BJ (cell line): ENCODE results near the gene MAPKAP1. TPM values are rescaled to one million over a fixed set of nuclear protein-coding genes. Genes with fewer than 3 reads are reported as not detected.

ENCODE experiments used
- CTCF ChIA-PET: fragments of 350-600 bp; formaldehyde crosslinking; extraction: SDS; loops from one replicate; lab custom pipeline; 2021; ENCODE audit warnings: antibody characterized with exemption, inconsistent platforms; lab: Yijun Ruan, JAX
- POLR2A ChIA-PET: fragments of 300-600 bp; sonication (Branson Sonifier 250); formaldehyde crosslinking; extraction: SDS; loops from one replicate; lab custom pipeline; 2021; ENCODE audit warnings: antibody characterized with exemption; lab: Charles Lee
- DNase-seq: peaks from one replicate; pipeline ENCODE4 v3.0.0-alpha.2; 2011; ENCODE audit warnings: low read depth
- H3K27me3 ChIP-seq: 2 replicates; pipeline ENCODE4 v1.6.0; 2011; ENCODE audit warnings: low read length; ENCODE audit not compliant: control insufficient read depth, insufficient read depth
- H3K36me3 ChIP-seq: 2 replicates; pipeline ENCODE4 v1.5.1; 2011; ENCODE audit warnings: low read length; ENCODE audit not compliant: control insufficient read depth, insufficient read depth
- H3K4me3 ChIP-seq: 2 replicates; pipeline ENCODE4 v1.5.1; 2011; ENCODE audit warnings: low read depth, mild to moderate bottlenecking, control low read depth, low read length
- polyA plus RNA-seq: library from polyadenylated mRNA; depleted of rRNA; stranded (reverse); fragments of >200 nt; gene quantifications from 2 replicates; pipeline ENCODE4 v1.2.3, GENCODE V29; 2011
- TF ChIP-seq, protein P1 (sequence below): IDR thresholded peaks from 2 replicates; pipeline ENCODE4 v1.5.1; 2011; ENCODE audit warnings: low read depth, mild to moderate bottlenecking, control low read depth, inconsistent platforms, low read length, moderate library complexity; ENCODE audit not compliant: insufficient read depth

MAPKAP1 gene
- polyA plus RNA-seq, 1 experiment: 113 TPM

DNA sequence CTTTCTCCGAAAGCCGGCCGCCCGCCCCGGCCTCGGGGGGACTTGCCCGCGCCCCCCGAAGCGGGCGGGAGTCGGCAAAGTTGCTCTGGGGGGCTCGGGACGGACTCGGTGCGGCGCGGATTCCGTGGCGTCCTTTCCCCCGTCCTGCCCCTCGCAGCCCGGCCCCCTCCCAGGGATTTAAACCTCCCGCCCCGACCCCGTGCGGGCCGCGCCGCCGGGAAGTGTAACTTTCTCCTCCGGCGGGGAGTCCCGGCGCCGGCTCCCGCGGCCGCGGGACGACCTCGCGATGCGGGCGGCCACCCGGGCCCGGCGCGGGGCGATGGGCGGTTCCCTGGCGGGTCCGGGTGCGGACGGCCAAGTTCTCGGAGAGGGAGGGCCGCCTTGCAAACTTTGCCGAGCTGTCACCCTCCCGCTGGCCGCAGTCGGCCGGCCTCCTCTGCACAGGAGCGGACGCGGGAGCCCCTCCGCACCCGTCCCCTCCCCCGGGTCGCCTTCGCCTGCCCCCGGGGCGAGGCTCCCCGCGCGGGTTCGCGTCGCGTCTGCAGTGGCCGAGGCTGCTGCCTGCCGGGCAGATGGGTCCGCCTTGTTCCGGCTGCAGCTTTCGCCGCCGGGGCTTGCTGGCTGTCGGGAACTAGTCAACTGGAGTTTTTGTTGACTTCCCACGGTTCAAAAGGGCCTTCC lies 40.9 kb upstream of the MAPKAP1 start:
- ChIA-PET POLR2A (interaction anchor here (0.6 kb wide), 1 partner anchor 107 kb away, joined by 4 read pairs; no protein-coding TSS in a partner anchor), CTCF (interaction anchor here (1.0 kb wide), 1 partner anchor 105 kb away, joined by 3 read pairs; no protein-coding TSS in a partner anchor)
- Histone ChIP-seq H3K27me3 (no peaks in the 10 kb centered on the region), H3K4me3 (peak overlapping the region; percentile 89), H3K36me3 (no peaks in the 10 kb centered on the region)
- TF ChIP-seq, protein P1, sequence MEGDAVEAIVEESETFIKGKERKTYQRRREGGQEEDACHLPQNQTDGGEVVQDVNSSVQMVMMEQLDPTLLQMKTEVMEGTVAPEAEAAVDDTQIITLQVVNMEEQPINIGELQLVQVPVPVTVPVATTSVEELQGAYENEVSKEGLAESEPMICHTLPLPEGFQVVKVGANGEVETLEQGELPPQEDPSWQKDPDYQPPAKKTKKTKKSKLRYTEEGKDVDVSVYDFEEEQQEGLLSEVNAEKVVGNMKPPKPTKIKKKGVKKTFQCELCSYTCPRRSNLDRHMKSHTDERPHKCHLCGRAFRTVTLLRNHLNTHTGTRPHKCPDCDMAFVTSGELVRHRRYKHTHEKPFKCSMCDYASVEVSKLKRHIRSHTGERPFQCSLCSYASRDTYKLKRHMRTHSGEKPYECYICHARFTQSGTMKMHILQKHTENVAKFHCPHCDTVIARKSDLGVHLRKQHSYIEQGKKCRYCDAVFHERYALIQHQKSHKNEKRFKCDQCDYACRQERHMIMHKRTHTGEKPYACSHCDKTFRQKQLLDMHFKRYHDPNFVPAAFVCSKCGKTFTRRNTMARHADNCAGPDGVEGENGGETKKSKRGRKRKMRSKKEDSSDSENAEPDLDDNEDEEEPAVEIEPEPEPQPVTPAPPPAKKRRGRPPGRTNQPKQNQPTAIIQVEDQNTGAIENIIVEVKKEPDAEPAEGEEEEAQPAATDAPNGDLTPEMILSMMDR: no peak
- DNase-seq: no peak

DNA sequence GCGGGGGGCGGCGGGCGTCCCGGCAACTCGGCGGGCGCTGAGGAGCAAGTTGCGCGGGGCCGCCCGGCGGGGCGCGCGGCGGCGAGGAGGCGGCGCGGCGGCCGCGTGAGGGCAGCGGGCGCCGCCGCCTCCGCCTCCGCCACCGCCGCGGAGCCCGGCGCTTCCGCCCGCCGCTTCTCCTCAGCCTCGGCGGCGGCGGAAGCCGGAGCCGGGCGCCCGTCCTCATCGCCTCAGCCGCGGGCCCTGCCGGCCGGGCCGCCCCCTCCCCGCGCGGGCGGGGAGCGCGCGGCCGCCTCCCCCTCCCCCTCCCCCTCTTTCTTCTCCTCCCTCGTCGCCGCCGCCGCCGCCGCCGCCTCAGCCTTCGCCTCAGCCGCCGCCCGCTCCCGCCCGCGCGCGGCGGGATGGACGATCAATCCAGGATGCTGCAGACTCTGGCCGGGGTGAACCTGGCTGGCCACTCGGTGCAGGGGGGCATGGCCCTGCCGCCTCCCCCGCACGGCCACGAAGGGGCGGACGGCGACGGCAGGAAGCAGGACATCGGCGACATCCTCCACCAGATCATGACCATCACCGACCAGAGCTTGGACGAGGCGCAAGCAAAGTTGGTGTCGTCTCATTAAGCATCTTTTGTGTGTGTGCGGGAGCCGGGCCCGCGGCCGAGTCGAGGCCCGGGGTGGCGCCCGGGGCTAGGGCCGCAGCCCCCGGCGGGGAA lies 40.2 kb upstream of the MAPKAP1 start, which contains the start of gene PBX3:
Gene PBX3, plus strand, starts transcription at position 321 of the 712 bp plus-strand sequence.
- ChIA-PET CTCF (interaction anchor here (1.0 kb wide), 1 partner anchor 104 kb away, joined by 3 read pairs; no protein-coding TSS in a partner anchor), POLR2A (no interaction called here)
- TF ChIP-seq, protein P1: no peak
- H3K4me3 ChIP-seq: peak within 1 kb of the TSS; percentile 89
- no peak for DNase-seq
- no peaks in the 10 kb centered on the region for H3K36me3 ChIP-seq
- no peaks in the 10 kb centered on the region for H3K27me3 ChIP-seq

DNA sequence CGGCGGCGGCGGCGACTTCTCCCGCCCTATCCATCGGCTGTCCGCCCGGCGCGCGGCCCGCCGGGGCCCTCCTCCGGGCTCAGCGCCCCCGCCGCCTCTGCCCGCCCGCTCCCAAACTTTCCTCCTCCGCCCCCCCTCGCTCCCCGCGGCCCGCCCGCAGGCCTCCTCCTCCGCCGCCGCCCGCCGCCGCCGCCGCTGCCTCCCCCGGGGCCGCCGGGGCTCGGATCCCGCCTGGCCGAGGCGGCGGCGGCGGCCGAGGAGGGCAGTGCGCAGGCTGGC lies 39.7 kb upstream of the MAPKAP1 start:
- no peaks in the 10 kb centered on the region for H3K27me3 ChIP-seq
- POLR2A ChIA-PET: no interaction called here
- DNase-seq: no peak
- H3K36me3 ChIP-seq: no peaks in the 10 kb centered on the region
- H3K4me3 ChIP-seq: peak overlapping the region; percentile 89
- TF ChIP-seq, protein P1: no peak
- CTCF ChIA-PET: no interaction called here

DNA sequence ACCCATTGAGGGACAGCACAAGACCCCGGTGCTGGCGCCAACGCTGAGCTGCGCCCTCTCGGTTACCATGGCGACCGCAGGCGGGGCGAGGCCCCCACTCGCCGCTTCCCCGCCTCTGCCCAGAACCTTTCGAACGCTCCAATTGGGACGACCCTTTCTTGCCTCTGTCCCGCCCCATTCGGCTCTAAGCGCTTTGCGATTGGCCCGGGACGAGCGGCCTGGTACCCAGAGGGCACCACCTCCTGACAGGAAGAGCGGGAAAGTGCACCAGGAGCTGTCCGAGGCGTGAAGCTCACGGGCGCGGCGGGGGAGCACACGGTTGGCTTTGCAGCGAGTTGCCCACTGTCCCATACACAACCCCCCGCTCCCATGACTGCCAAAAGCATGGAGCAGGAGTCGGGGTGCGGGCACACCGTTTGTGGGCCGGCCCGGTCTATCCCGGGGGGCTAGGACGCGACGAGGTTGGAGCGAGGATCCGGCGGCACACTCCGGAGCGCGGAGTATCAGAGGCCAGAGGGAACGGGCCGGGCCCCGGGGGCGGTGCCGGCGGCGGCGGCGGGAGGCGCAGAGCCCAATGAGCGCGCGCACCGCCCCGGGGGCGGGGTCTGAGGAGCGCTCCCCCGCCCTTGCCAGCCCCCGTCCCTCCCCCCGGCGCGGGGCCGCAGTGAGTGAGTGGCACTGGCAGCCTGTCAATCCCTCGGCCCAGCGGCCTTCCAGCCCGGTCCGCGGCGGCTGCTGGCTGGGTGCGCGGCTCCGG lies 39.2 kb upstream of the MAPKAP1 start:
- TF ChIP-seq, protein P1: no peak
- no peaks in the 10 kb centered on the region for H3K36me3 ChIP-seq
- H3K27me3 ChIP-seq: no peaks in the 10 kb centered on the region
- DNase-seq: peak; percentile 65
- CTCF ChIA-PET: interaction anchor here (1.1 to 1.6 kb wide), 3 partner anchors 12 to 338 kb away, joined by 3 to 5 read pairs (median 4); no protein-coding TSS in a partner anchor
- H3K4me3 ChIP-seq: peak overlapping the region; percentile 89
- POLR2A ChIA-PET: no interaction called here

DNA sequence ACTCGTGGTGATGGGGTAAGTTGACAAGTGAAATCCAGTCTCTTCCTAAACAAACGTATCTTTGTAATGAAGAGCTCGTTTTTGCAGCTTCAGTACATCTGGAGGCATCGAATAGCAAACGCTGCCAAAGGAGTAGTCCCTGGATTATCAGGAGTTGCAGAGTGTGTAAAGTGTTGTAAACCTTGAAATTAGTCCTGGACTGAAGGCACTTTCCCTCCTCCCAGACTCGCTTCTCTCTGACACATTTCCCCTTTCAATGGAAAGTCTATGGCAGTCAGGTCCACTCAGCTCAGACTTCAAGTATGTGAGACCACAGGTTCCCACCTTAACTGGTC lies 38.6 kb upstream of the MAPKAP1 start:
- Histone ChIP-seq H3K36me3 (no peaks in the 10 kb centered on the region), H3K27me3 (no peaks in the 10 kb centered on the region), H3K4me3 (peak overlapping the region; percentile 89)
- no peak for DNase-seq
- POLR2A ChIA-PET: no interaction called here
- CTCF ChIA-PET: interaction anchor here (1.1 to 1.6 kb wide), 3 partner anchors 12 to 338 kb away, joined by 3 to 5 read pairs (median 4); no protein-coding TSS in a partner anchor
- TF ChIP-seq, protein P1: no peak
